Peyer's patch (tissue), 4 donors: ENCODE results near the gene SLC29A1. TPM values are rescaled to one million over a fixed set of nuclear protein-coding genes. Genes with fewer than 3 reads are reported as not detected.

ENCODE experiments used
- DNase-seq, 3 donors: peaks; one replicate each; pipeline ENCODE4 v3.0.0-alpha.2; 2017 to 2019
- H3K27ac ChIP-seq, 4 donors: fragments of 200-600 bp; sonication (generic); one replicate each; pipeline ENCODE4 v1.5.1; 2016 to 2019
- H3K27me3 ChIP-seq, 2 donors: fragments of 200-600 bp; sonication (generic); one replicate each; pipeline ENCODE4 v1.5.1; 2019
- H3K36me3 ChIP-seq, 3 donors: fragments of 200-600 bp; sonication (generic); one replicate each; pipeline ENCODE4 v1.5.1; 2016 to 2019
- H3K4me1 ChIP-seq, 4 donors: fragments of 200-600 bp; sonication (generic); one replicate each; pipeline ENCODE4 v1.5.1; 2016 to 2019
- H3K4me3 ChIP-seq, 4 donors: fragments of 200-600 bp; sonication (generic); 1 replicate in 3 of 4; 2 replicates in 1 of 4; pipeline ENCODE4 v1.5.1; 2016 to 2019; ENCODE audit warnings: mild to moderate bottlenecking in 1 of 4
- H3K9me3 ChIP-seq, 4 donors: fragments of 200-600 bp; sonication (generic); one replicate each; pipeline ENCODE4 v1.5.1; 2016 to 2019; ENCODE audit warnings: mild to moderate bottlenecking in 1 of 4
- CTCF ChIP-seq, 6 experiments: fragments of 450-650 bp in 4 of 6; fragments of 200-600 bp in 2 of 6; sonication (generic) in 1 of 6; IDR thresholded peaks; one replicate each; pipeline ENCODE4 v1.5.1; 2017 to 2019; ENCODE audit warnings: antibody characterized with exemption in 6 of 6, mild to moderate bottlenecking in 3 of 6, moderate library complexity in 1 of 6
- POLR2A ChIP-seq, 2 donors: fragments of 450-650 bp; IDR thresholded peaks; one replicate each; pipeline ENCODE4 v1.5.1; 2017; ENCODE audit warnings: antibody characterized with exemption in 2 of 2, mild to moderate bottlenecking in 2 of 2, moderate library complexity in 2 of 2
- total RNA-seq, 4 donors: library from RNA; depleted of rRNA; stranded (reverse); fragments of >200 nt; gene quantifications; one replicate each; pipeline ENCODE4 v1.1.0, GENCODE V29; 2016

The SLC29A1 gene
- total RNA-seq: 10 to 100 TPM in 3 of 4 donors, 1 to 10 TPM in 1; 4.4 to 25.6 (median 19.5) TPM

- Histone ChIP-seq H3K9me3 (no peaks in the 10 kb centered on the region), H3K4me1 (peaks cover 0 to 76% (median 10%) of the 10 kb centered on the region in 4 donors), H3K4me3 (peak within 1 kb of the TSS; percentile 53 to 78 (median 67)), H3K36me3 (no peaks in the 10 kb centered on the region), H3K27ac (peak within 1 kb of the TSS; percentile 49 to 72 (median 66)), H3K27me3 (no peaks in the 10 kb centered on the region)
- peak; percentile 82 to 90 (median 86) for DNase-seq
- TF ChIP-seq CTCF (IDR thresholded peaks at IDR 0.05): peak in 3 of 6 experiments; percentile 15 to 28 (median 16)
- no peak for TF ChIP-seq POLR2A (IDR thresholded peaks at IDR 0.05)
Observed at GRCh38 chr6:44223319-44224028, at the start of gene SLC29A1. TSS of gene SLC29A1 (plus strand) at chr6:44223595. CDS start at chr6:44227314, 3,719 bp downstream.

GRCh38 chr6:44176130-44176761 lies 47.1 kb upstream of the SLC29A1 start:
- no peak for DNase-seq
- H3K27ac ChIP-seq: peak overlapping the region in 1 of 4 donors; percentile 65
- TF ChIP-seq CTCF (IDR thresholded peaks at IDR 0.05) (no peak), POLR2A (IDR thresholded peaks at IDR 0.05) (no peak)
- H3K4me1 ChIP-seq: peaks cover 0 to 29% (median 0%) of the 10 kb centered on the region in 4 donors
- no peaks in the 10 kb centered on the region for H3K9me3 ChIP-seq
- H3K27me3 ChIP-seq: no peaks in the 10 kb centered on the region
- no peaks in the 10 kb centered on the region for H3K36me3 ChIP-seq
- H3K4me3 ChIP-seq: no peak overlapping the region

- no peak for TF ChIP-seq CTCF (IDR thresholded peaks at IDR 0.05)
- no peak for TF ChIP-seq POLR2A (IDR thresholded peaks at IDR 0.05)
- Histone ChIP-seq H3K36me3 (no peaks in the 10 kb centered on the region), H3K4me3 (peak overlapping the region in 1 of 4 donors; percentile 14), H3K27ac (peak overlapping the region in 2 of 4 donors; percentile 60 to 65), H3K4me1 (peaks cover 0 to 29% (median 0%) of the 10 kb centered on the region in 4 donors), H3K27me3 (no peaks in the 10 kb centered on the region), H3K9me3 (no peaks in the 10 kb centered on the region)
- DNase-seq: peak in 1 of 3 donors; percentile 24
Observed at GRCh38 chr6:44176762-44177509, 46.5 kb upstream of the SLC29A1 start.

- TF ChIP-seq POLR2A (IDR thresholded peaks at IDR 0.05) (no peak), CTCF (IDR thresholded peaks at IDR 0.05) (no peak)
- no peaks in the 10 kb centered on the region for H3K27me3 ChIP-seq
- H3K9me3 ChIP-seq: no peaks in the 10 kb centered on the region
- no peak overlapping the region for H3K4me3 ChIP-seq
- H3K27ac ChIP-seq: peak overlapping the region in 2 of 4 donors; percentile 65 to 67
- DNase-seq: peak in 2 of 3 donors; percentile 72 to 79
- H3K36me3 ChIP-seq: no peaks in the 10 kb centered on the region
- peaks cover 0 to 24% (median 0%) of the 10 kb centered on the region in 4 donors for H3K4me1 ChIP-seq
Observed at GRCh38 chr6:44177691-44178423, 45.5 kb upstream of the SLC29A1 start.
